GM19025 (cell line): Measurements from ENCODE around the gene DTYMK.

ENCODE experiments used
- ATAC-seq: cut with Tn5 transposase; IDR thresholded peaks from one replicate; pipeline ENCODE4 v1.9.1; 2021; ENCODE audit warnings: mild to moderate bottlenecking, low read depth, moderate library complexity; ENCODE audit not compliant: unreplicated experiment

Gene DTYMK

GRCh38 chr2:241708879-241709278 is 22.3 kb upstream of the DTYMK start:
- no peak for ATAC-seq

GRCh38 chr2:241706537-241706936 is 19.9 kb upstream of the DTYMK start:
- no peak for ATAC-seq

GRCh38 chr2:241703032-241703604 is 16.5 kb upstream of the DTYMK start:
- no peak for ATAC-seq

GRCh38 chr2:241702155-241703031 is 15.8 kb upstream of the DTYMK start:
- ATAC-seq, result peak; percentile 64

- ATAC-seq, result peak; percentile 54
Measured at GRCh38 chr2:241701399-241702154, 15.0 kb upstream of the DTYMK start, which contains the start of gene ING5. Gene ING5, plus strand, starts transcription at chr2:241702039. Its CDS starts 27 bp downstream, at chr2:241702066.

- no peak for ATAC-seq
Measured at GRCh38 chr2:241701149-241701398, 14.5 kb upstream of the DTYMK start.

GRCh38 chr2:241695651-241696050 is 9.0 kb upstream of the DTYMK start:
- ATAC-seq, result no peak

- ATAC-seq, result no peak
Measured at GRCh38 chr2:241692448-241692847, 5.8 kb upstream of the DTYMK start.

- ATAC-seq, result no peak
Measured at GRCh38 chr2:241690202-241690717, 3.6 kb upstream of the DTYMK start.

GRCh38 chr2:241689306-241689705 is 2.7 kb upstream of the DTYMK start:
- ATAC-seq, result no peak

- ATAC-seq, result peak; percentile 11
Measured at GRCh38 chr2:241686324-241686649, 328 bp downstream of the DTYMK start.

GRCh38 chr2:241680827-241681599 is 5.6 kb downstream of the DTYMK start:
- ATAC-seq, result no peak

GRCh38 chr2:241680044-241680443 is 6.6 kb downstream of the DTYMK start:
- no peak for ATAC-seq

- no peak for ATAC-seq
Measured at GRCh38 chr2:241678784-241679540, 7.7 kb downstream of the DTYMK start.

- no peak for ATAC-seq
Measured at GRCh38 chr2:241678307-241678706, 8.3 kb downstream of the DTYMK start.

GRCh38 chr2:241677392-241677791 is 9.2 kb downstream of the DTYMK start:
- no peak for ATAC-seq

GRCh38 chr2:241676665-241677064 is 9.9 kb downstream of the DTYMK start:
- ATAC-seq, result no peak

- ATAC-seq, result no peak
Measured at GRCh38 chr2:241675885-241676284, 10.7 kb downstream of the DTYMK start.

- no peak for ATAC-seq
Measured at GRCh38 chr2:241673797-241674725, 12.6 kb downstream of the DTYMK start.
